Kidney glomerular epithelial cell (primary cell): ENCODE measurements around the gene PRR11.
"Not testable (repeated sequence)": the region's sequence is repeated elsewhere in the genome, so short reads cannot be mapped to it uniquely, and the experiment has no call there.

Experiments used
- DNase-seq: peaks from one replicate; lab custom pipeline; 2025; lab: John Stamatoyannopoulos, UW

Gene PRR11

DNA sequence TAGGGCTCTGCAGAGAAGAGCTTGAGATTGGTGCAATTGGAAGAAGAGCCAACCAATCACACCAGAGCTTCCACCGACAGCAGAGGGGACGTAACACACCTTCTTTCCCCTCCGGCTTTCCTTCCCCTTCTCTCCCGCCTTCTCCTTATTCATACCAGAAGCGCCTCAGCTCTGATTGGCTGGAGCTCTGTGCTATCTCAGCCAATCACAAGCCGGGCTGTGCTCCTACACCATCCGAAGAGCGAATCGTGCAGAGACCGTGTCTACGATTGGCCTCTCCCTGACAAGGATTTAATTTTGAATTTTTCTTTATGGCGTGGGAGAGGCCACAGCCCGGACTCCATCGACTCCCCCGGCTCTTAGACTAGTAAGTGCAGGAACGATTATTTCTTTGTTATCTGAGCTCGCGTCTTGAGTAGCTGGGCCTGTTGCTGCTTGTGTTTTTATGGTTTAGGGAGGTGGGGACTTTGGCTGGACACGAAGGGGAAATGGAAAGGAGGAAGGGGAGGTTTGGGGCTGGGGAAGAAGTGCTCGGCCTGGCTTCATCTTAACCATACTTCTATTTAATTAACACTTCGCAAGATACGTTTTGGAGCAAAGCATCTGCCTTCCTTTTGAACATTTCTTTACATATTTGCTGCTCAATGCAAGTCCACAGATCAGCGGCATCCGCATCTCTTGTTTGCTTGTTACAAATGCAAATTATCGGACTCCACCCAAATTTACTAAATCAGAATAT, at the start of gene PRR11:
PRR11 (plus strand) TSS at position 308 of the 739 bp plus-strand sequence. CDS start 14,007 bp downstream, outside the sequence.
- peak; percentile 100 for DNase-seq

DNA sequence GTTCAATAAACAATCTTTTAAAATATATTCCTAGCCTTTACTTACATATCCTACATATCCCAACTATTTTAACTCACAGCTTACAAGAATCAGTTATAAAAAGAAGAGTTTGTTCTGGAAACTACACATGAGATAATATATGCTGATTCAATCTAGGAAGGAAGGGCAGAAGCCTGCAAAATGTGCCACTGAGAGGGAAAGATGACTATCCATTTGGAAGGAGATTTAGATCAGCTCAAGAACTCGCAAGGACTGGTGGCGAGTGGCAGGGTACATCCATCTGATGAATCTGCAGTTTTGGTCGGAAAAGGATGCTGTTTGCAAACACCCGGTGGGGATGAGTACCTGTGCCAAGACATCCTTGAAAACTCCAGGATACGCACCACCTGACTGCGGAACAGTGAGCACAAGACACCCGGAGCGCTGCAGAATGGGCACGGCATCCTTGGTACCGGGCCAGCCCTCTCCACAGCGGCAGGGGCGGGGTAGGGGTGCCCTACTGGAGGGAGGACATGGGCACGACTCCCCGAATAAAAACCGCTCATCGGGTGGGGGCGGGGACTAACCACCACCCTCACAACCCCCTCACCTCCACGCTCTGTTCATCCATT, 49.6 kb upstream of the PRR11 start:
- DNase-seq, result peak; percentile 13

DNA sequence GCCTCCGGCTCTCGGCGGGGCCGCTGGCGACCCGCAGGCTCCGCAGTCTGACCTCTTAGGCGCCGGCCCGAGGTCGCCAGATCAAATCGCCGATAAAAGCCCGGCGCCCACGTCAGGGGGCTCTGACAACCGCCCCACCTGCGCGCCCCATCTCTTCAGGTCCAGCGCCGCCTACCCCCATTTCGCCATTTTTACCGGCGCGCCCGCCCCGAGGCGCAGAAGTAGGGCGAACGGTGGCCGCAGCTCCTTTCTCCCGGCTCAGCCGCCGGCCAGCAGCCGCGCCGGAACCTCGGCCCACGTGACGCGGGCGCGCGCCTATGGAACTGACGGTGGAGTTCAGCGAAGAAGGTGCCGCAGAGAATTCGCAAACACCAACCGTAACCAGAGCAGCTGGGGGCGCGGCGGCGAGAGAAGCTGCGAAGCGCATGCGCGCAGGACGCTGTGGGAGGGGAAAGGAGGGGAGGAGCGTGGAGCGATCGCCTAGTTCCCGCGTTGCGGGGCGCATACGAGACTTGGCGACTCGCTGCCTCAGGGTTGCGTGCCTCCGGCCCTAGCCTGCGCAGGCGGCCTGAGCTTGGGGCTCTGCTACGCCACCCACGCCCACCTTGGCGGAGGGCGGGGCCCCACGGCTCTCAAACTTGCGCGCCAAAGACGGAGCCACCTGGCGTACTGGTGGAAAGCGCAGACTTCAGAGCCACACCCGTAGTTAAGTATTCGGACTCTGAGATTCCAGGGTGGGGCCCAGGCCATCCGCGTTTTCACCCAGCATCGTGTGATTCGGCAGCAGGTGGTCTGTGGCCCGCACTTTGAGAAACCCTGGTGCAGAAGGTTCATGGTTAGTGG, 48.9 kb upstream of the PRR11 start, which contains the start of gene TRIM37:
TRIM37 (minus strand) TSS at position 418 of the 843 bp plus-strand sequence. CDS start 419 bp downstream, outside the sequence.
- DNase-seq, result peak; percentile 97

DNA sequence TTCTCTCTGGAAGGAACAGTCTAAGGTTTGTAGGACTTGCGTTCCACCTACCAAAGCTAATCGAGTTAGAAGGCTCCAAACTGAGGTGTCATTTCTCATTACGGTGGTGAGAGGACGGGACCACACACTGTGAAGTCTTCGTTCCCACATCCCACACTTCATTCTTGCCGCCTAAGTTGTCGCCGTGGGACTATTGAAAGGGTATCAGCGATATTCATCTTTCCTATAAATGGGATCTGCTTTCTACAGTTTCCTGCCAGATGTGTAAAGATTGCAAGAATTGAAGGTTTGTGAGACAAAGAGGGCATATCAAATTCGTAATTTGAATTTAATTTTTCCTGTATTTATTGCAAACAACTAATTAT, 48.3 kb upstream of the PRR11 start:
- no peak for DNase-seq

DNA sequence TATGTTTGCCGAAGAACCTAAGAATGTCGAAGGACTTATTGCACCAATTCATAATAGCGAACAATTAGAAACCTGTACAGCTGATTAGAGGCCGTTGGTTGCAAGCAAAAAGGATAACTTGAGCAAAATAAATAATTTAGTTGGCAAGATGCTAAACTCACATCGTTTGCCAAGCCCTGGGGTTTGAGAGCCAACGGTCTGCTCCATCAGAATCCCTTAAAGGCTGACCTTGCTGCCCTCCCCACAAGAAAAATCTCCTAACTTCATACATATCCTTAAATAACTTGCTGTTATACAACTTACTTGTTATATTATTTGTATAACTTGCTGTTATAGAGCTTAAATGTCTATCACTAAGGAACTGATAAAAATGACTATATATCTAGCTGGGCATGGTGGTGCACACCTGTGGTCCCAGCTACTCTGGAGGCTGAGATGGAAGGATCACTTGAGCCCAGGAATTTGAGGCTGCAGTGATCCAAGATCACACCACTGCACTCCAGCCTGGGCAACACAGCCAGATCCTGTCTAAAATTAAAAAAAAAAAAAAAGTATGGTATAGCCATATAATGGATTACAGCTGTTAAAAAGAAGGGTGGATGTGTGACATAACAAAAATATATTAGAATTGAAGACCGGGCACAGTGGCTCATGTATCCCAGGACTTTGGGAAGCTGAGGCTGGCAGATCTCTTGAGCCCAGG, 47.0 kb upstream of the PRR11 start:
- no peak for DNase-seq

DNA sequence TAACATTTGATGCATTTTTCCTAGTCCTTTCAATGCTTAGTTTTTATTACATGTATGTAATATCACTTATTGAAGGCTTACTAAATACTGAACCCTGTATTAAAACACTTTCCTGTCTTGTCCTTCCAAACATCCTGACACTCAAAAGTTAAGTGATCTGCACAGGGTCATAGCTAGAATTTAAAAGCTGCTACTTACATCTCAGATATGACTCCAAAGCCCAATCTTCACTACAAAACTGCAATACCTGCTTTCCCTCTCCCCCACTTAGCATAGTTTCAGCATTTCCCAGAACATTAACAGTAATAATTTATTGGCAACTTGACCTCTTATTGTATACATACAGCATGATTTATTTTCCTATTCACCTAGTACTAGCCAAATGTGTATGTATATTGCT, 44.6 kb upstream of the PRR11 start:
- no peak for DNase-seq

DNA sequence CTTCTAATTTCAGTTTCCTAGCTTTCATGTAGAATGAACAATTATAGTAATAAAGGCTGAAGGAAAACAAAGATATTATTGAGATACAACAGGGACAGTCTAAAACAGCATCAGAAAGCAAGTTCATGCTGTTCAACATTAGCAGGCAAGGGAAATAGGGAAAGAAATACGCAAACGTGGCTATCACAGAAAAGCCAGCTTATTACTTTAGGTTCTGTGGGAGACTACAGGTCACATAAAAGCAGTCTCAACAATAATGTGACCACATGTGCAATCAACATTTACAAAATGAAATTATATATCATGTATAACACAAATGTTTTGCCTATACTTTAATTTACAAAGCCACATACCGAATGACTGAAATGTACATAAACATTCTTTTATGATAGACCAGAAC, 44.0 kb upstream of the PRR11 start:
- DNase-seq, result no peak

DNA sequence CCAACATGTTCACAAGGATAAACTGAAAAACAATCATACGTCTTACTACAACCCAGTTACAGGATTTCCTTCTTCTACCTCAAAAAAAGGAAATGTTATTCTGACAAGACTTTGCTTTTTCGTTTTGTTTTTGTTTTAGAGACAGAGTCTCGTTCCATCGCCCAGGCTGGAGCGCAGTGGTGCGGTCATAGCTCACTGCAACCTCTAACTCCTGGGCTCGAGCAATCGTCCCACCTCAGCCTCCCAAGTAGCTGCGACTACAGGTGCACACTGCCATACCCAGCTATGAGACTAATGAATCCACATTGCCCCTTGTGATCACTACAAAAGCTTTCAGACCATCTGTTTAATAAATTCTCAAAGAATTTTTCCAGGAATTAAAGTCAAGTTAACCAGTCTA, 40.1 kb upstream of the PRR11 start:
- DNase-seq, result no peak

DNA sequence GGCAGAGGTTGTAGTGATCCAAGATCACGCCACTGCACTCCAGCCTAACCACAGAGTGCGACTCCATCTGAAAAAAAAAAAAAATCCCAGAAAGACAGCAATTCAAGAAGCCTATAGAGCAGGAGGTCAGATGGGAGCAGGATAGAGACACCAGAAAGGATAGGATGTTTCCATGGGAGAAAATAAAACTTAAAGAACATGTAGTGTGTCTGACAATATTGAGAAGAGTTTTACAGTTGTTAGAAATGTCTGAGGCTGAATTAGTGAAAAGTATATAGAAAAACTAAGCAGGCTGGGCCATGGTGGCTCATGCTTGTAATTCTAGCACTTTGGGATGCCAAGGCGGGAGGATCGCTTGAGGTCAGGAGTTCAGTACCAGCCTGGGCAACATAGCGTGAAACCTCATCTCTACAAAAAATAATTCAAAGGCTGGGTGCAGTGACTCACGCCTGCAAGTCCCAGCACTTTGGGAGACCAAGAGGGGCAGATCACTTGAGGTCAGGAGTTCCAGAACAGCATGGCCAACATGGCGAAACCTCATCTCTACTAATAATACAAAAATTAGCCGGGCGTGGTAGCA, 33.6 kb upstream of the PRR11 start:
- peak; percentile 94 for DNase-seq

DNA sequence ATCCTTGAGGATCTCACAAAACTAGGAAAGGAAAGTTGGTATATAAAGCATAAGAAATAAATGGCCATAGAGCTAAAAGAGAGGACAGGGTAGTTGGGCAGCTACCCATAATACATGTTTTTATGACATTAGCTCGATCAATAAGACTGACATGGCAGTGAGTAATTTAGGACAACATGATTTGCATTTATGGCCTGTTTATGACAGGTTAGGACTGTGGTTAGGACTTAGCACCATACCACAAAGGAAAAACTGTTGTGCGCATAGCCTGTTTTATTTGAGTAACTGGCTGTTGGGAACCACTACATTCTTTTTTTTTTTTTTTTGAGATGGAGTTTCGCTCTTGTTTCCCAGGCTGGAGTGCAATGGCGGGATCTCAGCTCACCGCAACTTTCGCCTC, 30.9 kb upstream of the PRR11 start:
- DNase-seq, result no peak

DNA sequence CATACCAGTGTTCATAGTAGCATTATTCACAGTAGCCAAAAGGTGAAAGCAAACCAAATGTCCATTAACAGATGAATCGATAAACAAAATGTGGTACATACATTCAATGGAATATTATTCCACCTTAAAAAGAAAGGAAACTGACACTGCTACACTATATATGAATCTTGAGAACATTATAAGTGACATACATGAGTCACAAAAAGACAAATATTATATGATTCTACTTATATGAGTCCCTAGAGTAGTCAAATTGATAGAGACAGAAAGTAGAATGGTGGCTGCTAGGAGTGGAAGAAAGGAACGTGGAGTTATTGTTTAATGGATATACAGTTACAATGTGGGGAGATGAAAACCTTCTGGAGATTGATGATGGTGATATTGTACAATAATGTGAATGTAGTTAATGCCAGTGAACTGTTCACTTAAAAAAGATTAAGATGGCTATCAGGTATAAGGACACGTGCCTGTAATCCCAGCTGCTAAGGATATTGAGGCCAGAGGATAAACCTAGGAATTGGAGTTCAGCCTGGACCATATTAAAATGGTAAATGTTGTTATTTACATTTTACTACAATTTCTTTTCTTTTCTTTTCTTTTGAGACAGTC, 28.6 kb upstream of the PRR11 start:
- no peak for DNase-seq

DNA sequence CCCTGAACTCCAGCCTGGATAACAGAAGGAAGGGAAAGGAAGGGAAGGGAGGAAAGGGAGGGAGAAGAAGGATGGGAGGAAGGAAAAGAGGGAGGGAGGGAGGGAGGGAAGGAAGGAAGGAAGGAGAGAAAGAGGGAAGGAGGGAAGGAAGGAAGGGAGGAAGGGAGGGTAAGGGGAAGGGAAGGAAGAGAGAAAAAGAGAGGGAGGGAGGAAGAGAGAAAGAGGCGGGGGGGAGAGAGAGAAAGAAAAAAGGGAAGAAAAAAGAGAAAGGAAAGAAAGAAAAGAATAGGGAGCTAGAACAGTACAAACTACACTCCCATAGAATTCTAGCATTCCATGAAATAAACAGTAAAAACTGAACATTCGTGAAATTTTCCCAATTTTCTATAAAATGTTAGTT, 25.7 kb upstream of the PRR11 start:
- DNase-seq, result no peak

DNA sequence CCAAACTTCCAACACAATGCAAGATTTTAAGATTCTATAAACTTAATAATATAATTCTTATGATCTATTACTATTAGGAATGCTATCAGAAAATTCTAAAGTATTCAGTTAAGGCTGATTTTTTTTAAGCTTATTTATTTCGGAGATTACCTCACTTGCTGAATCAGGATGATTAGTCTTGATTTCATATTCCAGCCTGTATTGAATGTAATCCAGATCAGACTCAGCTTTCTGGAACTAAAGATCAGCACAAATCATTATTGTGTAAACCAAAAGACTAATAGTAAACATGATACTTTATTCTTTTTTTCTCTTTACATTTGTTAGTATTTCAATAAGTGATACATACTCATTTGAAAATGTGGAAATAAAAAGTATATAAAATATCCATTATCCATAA, 24.4 kb upstream of the PRR11 start:
- DNase-seq, result no peak

DNA sequence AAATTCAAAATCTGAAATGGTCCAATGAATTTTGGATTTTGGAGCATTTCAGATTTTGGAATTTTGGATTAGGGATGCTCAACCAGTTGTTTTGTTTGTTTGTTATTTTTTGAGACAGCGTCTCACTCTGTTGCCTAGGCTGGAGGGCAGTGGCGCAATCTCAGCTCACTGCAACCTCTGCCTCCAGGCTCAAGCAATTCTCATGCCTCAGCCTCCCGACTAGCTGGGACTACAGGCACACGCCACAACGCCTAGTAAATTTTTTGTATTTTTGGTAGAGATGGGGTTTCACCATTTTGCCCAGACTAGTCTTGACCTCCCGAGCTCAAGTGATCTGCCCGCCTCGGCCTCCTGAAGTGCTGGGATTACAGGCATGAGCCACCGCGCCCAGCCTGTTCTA, 17.2 kb upstream of the PRR11 start:
- not testable (repeated sequence) for DNase-seq

DNA sequence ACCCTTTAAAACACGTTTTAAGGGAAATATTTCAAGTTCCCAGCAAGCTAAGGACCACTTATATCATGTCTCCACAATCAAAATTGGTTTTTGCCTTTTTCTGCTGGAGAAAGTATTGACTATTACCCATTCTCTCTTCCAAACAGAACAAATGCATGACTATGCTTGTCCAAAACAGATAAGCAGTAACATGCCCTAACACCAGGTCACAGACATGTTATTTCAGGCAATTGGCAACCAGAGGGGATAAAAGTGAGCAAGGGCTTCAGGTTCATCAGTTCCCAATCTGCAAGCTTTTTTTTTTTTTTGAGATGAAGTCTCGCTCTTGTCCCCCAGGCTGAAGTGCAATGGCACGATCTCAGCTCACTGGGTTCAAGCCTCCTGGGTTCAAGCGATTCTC, 15.6 kb upstream of the PRR11 start:
- DNase-seq, result no peak

DNA sequence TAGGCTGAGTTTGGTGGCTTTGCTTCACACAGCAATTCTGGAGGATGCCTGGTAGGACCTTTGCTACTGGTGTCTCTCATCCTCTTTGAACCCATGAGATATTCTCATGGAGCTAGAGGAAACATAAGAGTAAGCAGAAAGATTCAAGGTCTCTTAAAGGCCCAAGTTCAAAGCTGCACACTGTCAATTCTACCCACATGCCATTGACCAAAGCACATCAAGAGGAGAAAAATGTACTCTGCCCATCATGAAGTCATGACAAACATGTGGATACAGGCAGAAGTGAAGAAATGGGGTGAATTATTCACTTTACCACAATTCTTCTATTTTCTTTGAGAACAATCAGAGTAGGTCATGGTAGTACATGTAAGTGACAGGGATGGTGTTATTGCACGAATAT, 13.7 kb upstream of the PRR11 start:
- no peak for DNase-seq

DNA sequence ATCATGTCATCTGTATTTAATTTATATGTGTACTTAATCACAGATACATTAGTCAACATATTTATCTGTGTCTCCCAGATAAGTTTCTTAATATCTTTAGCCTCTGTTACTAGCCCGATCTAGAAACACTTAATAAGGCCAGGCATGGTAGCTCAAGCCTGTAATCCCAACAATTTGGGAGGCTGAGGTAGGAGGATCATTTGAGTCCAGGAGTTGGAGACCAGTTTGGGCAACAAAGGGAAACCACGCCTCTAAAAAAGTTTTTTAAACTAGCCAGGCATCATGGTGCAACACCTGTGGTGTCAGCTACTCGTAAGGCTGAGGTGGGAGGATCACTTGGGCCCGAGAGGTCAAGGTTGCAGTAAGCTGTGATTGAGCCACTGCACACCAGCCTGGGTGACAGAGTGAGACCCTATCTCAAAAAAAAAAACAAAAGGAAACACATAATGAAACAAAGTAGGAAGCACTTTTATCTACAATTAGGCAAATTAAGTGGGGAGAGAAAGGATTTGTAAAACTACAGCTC, 9.9 kb upstream of the PRR11 start:
- DNase-seq, result no peak

DNA sequence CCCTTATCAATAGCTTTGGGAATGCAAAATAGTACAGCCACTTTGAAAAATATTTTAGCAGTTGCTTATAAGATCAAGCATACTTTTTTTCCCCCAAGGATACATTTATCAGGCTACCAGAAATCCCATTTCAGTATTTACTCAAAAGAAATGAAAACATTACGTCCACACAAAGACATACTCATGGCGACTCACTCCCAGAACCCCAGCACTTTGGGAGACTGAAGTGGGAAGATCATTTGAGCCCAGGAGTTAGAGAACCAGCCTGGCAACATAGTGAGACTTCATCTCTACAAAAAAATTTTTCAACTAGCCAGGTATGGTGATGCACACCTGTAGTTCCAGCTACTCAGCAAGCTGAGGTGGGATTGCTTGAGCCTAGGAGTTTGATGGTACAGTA, 6.5 kb upstream of the PRR11 start:
- DNase-seq, result peak; percentile 21

DNA sequence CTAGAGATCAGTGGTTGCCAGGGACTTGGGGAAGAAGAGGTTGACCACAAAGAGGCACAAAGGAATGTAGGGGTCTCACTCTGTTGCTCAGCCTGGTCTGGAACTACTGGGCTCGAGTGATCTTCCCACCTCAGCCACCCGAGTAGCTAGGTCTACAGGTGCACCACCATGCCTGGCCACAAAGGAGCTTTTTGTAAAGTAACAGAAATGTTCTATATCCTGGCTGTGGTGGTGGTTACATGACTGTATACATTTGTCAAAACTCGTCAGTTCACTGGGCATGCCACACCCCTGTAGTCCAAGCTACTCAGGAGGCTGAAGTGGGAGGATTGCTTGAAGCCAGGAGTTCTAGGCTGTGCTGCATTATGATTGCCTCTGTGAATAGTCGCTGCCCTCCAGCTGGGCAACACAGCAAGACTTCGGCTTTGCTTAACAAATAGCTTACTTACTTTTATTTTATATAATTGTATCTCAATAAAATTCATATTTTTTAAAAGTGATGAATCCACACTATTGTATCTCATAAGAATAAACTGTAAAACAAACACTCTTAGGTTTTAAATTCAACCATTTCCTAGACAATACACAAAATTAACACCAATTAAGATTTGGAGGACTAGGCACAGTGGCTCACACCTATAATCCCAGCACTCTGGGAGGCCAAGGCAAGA, 5.6 kb upstream of the PRR11 start:
- no peak for DNase-seq

DNA sequence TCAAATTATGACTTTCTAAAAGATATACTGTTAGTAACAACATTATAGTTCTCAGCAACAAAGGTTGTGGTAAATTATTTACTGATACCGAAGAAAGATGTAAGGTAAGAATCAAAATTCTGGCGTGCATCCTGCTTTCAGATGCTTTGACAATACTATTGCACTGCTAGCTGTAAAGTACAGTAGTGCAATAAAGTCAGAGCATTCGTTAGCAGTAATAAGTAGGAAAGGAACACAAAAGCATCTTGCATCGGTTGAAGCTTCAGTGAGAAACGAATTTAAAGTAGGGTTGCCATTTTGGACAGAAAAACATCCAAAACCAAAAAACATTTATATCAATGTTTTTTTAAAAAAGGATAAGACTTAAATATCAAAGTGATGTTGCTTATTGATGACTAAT, 4.5 kb upstream of the PRR11 start:
- DNase-seq, result no peak

DNA sequence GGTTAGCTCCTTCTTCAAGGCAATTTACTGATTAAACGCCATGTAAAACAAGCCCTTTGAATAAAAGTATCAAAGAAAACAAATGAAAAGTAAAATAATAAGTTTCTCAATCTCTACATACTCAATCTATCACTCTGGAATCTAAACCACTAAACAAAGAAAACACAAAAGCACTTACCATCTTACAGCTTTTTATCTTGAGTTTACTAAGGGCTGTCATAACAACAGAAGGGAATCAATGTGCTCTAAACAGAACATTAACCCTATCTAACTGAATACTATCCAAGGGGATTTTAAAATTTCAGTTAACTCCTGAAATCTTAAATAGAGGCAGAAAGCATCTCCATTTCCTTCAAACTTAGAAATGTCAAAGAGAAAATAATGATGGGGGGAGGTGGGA, 4.0 kb upstream of the PRR11 start:
- no peak for DNase-seq
